Retina (tissue), 1 donor: ENCODE measurements around the gene HTT.

ENCODE experiments used
- DNase-seq: peaks from one replicate; pipeline ENCODE4 v3.0.0-alpha.2; 2016

The HTT gene

DNA sequence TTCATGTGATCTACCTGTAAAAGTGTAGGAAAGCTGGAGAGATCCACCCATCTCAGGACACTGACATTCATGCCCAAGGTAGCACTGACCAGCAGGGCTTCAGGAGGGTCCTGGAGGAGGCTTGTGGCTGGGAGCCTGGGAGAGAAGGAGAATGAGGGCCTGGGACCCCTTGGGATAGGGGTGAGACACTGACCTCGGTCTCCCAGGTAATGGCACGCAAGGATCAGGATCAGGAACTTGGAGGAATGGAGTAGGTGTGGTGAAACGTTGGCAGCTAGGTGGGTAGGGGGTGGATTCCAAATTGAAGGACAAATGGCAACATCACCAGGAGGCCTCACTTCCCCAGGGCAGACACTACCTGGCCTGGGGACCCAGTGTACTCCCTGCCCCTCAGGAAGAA is 206.0 kb downstream of the HTT start:
- no peak for DNase-seq

GRCh38 chr4:3283483-3283882 is 209.0 kb downstream of the HTT start:
- DNase-seq: no peak

DNA sequence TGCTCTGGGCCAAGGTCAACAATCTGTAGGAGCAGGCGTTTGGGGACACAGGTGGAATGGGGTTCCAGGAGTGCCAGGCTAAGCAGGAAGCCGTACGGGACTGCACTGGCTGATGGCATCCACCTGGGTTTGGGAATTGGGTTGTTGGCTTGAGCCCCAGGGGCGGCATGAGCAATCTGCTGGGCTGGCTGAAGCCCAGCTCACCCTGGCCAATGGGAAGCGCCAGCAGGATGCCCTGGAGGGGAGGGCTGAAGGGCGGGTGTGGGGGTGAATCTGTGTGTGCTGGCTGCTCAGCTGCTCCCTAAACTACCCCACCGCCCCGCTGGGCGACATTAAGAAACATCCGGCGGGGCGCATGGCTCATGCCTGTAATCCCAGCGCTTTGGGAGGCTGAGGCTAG is 209.4 kb downstream of the HTT start:
- DNase-seq: no peak

DNA sequence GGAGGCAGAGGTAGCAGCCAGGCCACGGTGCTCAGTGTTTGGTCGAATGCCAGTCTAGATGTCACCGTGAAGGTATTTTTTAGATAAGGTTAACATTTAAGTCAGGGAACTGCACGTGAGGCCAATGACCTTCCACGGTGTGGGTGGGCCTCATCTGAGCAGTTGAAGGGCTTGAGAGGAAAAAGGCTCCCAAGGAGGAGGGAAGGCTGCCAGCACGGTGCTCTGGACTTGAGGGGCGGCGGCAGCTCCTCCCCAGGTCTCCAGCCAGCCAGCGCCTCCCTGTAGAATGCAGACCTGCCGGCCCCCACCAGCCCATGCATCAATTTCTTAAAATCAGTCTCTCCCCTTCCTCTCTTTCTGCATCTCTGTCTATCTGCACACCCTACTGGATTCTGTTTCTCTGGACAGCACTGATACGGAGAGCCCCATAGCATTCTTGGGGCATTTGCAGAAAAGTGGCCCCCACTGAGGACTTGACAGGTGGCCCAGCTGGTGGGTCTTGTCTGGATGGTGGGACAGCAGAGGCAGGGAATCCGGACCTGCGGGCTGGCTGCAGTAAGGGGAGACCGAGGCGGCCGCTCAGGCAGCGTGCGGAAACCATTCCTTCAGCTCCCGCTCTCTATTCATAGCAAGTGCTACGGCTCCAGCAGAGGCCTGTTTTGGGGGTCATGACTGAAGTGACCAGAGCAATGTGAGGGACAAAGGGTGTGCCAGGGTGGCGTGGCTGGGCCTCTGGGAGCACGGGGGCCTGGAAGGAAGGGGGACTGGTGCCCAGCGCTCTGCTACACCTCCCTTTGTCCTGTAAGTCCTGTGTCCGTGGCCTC is 210.5 kb downstream of the HTT start:
- DNase-seq: no peak

DNA sequence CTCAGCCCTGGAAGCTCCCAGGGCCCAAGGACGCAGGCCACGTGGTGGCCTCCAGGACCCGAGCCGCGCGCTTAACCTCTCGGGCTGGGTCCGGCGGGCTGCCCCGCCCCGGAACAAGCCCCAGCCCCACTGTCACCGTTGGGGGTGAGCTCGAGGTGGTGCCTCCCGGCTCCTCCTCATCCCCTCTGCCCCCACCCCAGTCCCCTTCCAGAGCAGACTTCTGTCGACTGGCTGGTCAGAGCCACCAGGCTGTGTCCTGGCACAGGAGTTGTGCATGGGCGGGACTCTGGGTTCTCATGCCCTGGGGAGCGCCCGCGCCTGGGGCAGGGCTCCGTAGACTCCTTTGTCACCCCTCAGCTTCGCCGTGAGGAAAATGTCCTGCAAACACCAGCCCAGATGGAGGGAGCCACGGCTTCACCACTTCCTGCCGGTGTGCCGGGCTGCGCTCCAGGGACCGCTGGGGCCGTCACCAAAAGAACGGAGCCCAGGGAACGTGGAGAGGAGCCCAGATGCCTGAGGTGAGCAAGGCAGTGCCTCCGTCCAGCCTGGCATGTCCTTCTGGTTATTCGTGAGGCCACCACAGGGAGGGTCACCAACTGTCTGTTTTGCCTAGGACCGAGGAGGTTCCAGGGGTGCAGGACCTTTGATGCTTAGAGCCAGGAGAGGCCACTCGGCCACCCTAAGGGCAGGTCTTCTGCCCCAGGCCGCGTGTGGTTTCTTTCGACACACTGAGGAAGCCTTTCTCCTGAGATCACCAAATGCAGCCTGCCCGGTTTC is 211.3 kb downstream of the HTT start:
- no peak for DNase-seq

DNA sequence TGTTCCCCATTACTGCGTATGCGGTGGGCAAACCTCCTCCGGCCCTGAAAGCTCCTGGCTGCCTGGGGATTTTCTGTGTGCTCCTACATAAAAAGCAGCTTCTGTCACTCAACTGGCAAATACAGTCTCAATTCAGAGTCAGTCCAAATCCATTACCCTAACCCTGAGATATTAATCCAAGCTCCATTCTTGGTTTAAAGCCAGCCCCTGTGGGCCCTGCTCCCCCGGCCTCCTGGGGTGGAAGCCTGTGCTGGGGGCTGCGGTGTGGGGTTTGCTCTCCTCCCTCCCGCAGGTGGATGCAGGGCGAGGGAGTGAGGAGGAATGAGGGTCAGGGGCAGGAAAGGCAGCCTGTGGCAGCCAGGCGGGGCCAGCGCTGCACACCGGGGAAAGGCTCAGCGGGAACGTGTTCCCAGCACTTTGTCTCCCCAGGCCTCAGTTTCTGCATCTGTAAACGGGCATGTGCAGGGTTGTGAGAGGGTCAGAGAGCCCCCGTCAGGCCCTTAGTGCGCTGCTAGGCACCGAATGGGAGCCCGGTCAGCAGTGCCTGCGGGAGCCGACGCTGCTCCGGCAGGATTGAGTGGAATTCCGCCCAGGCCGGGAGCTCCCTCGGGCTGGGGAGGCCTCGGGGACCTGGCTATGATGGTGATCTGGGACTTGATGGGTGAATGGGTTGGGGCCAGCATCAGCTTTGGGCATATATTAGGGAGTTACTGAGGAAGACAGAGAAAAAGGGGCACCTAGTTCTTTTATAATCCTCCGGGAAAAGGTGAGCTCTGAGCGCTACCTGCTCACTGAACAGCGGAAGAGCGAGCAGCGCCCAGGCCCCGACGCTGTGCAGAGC is 212.1 kb downstream of the HTT start:
- DNase-seq: no peak

DNA sequence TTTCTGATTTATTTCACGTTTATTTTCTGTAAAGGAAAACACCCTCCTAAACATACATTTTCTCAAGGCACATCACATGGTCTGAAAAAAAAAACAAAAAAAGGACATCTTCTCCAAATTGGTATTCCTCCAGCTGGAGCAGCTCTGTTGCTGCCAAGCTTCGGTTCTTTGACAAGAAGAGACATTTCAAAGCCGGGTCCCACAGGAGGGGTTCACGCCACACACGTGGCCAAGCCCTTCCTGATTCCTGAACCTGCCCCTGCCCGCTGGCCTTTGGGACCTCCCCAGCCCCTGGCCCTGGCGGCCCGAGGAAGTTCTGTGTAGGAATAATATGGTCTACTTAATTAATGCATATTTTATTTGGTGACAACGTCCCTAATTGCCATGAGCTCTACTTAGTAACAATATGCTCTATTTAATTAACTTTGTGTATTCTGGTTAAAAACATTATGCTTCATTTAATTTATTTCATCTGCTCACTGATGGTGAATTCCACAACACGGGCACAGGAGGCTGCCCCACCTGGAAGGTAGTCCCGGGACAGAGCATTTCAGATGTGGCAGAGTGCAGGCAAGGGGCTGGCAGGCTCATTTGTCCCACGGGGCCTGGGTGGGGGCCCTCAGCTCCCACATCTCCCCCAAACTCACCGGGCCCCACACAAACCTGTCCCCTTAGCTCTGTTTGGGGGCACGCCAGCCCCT is 212.9 kb downstream of the HTT start:
- no peak for DNase-seq

- no peak for DNase-seq
Measured at GRCh38 chr4:3287972-3288570, 213.6 kb downstream of the HTT start.

- no peak for DNase-seq
Measured at GRCh38 chr4:3288571-3289094, 214.2 kb downstream of the HTT start.

GRCh38 chr4:3290476-3290875 is 216.0 kb downstream of the HTT start:
- no peak for DNase-seq

DNA sequence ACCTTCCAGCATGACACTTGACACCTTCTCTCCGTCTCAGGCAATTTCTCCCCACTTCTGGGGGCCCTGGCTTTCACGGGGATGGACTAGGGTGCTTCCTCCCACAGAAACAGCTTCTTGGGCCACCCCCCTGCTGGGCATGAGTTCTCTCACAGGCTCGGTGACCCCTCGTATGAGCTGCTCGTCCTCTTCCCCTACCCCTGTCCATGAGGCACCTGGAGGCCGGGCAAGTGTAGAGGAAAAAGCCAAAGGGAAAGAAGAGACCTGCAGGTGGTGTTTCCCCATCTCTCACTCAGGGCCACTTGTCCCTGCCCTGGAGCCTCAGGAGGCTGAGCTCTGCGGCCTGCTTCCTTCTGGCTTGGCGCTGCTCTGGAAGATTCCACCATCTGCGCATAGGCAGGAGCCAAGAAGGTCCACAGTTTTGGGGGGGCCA is 216.4 kb downstream of the HTT start:
- no peak for DNase-seq

GRCh38 chr4:3291411-3291968 is 217.0 kb downstream of the HTT start:
- peak; percentile 78 for DNase-seq

- DNase-seq: no peak
Measured at GRCh38 chr4:3291969-3292570, 217.6 kb downstream of the HTT start.

DNA sequence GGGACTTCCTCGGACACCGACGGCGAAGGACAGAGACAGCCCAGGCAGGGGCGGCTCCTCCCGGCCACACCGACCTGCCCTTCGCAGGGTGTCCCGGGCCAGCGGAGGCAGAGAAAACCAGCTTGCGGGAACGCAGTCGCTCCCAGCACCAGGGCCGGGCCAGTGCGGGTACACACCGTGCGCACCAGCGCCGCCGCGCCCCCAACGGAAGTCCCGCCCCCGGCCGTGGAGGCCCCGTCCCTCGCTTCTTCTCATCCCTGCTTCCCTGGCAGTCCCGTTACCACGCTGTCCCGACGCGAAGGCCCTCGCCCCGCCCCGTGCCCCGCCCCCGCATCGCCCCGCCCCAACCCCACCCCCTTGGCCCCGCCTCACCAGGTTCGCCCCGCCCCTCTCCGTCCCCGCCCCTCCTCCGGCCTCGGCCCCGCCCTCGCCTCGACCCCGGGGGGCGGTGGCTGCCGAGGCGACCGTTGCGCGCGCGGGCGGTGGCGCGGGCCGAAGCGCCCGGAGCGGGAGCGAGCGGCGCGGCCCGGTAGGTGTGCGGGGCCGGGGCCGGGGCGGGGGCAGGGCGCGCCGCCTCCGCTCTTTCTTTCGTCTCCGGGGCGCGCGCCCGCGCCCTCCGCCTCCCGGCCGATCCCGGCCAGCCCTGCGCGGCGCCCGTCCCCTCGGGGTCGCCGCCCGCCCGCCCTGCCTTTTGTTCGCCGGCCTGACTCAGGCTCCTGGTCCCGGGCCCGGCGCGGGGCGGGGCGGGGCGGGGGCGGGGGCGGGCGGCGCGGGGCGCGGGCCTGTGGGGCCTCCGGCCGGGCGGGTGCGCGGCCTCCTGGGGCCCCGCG is 218.3 kb downstream of the HTT start, which contains the start of gene RGS12:
RGS12 (plus strand) TSS at position 451 of the 830 bp plus-strand sequence. CDS start 23,150 bp downstream, outside the sequence.
- DNase-seq: peak; percentile 93
